ENCODE data around the gene AMH.

The AMH gene

GRCh38 chr19:2249880-2250765 lies 1.0 kb downstream of the AMH start:
- DNase-seq (ENCODE audit: low spot score) = no peak

GRCh38 chr19:2250766-2251105 lies 1.6 kb downstream of the AMH start:
- no peak for DNase-seq (ENCODE audit: low spot score)

- DNase-seq (ENCODE audit: low spot score) = no peak
These were observed 2.3 kb downstream of the AMH start for GRCh38 chr19:2251106-2252054.

- no peak for DNase-seq (ENCODE audit: low spot score)
These were observed 3.1 kb downstream of the AMH start for GRCh38 chr19:2252055-2252796.

GRCh38 chr19:2252797-2253105 lies 3.6 kb downstream of the AMH start:
- DNase-seq (ENCODE audit: low spot score) = no peak

- no peak for DNase-seq (ENCODE audit: low spot score)
These were observed 4.3 kb downstream of the AMH start for GRCh38 chr19:2253106-2254063.

GRCh38 chr19:2254064-2254872 lies 5.1 kb downstream of the AMH start:
- no peak for DNase-seq (ENCODE audit: low spot score)

GRCh38 chr19:2255112-2255845 lies 6.2 kb downstream of the AMH start:
- DNase-seq (ENCODE audit: low spot score) = no peak

GRCh38 chr19:2255982-2256685 lies 7.0 kb downstream of the AMH start, which contains the start of gene JSRP1:
TSS of gene JSRP1 (minus strand) at chr19:2256417. CDS start at chr19:2255314, 1,103 bp downstream.
- no peak for DNase-seq (ENCODE audit: low spot score)

- DNase-seq (ENCODE audit: low spot score) = no peak
These were observed 10.2 kb downstream of the AMH start for GRCh38 chr19:2259336-2259735.

GRCh38 chr19:2260341-2260805 lies 11.2 kb downstream of the AMH start:
- DNase-seq (ENCODE audit: low spot score) = no peak

GRCh38 chr19:2261438-2262172 lies 12.5 kb downstream of the AMH start:
- peak; percentile 32 for DNase-seq (ENCODE audit: low spot score)

GRCh38 chr19:2266183-2266993 lies 17.3 kb downstream of the AMH start:
- peak; percentile 82 for DNase-seq (ENCODE audit: low spot score)

GRCh38 chr19:2268480-2268830 lies 19.3 kb downstream of the AMH start:
- DNase-seq (ENCODE audit: low spot score) = no peak

GRCh38 chr19:2268861-2269243 lies 19.7 kb downstream of the AMH start:
- no peak for DNase-seq (ENCODE audit: low spot score)

GRCh38 chr19:2269244-2270156 lies 20.4 kb downstream of the AMH start:
- peak; percentile 96 for DNase-seq (ENCODE audit: low spot score)

GRCh38 chr19:2270157-2270422 lies 21.0 kb downstream of the AMH start:
- DNase-seq (ENCODE audit: low spot score) = no peak
